GM19397 (cell line): ENCODE measurements around the gene RBFOX2.
"Not testable (repeated sequence)": the region's sequence is repeated elsewhere in the genome, so short reads cannot be mapped to it uniquely, and the experiment has no call there.

Experiments used
- ATAC-seq: cut with Tn5 transposase; IDR thresholded peaks from one replicate; pipeline ENCODE4 v1.9.1; 2021; ENCODE audit warnings: mild to moderate bottlenecking, moderate library complexity; ENCODE audit not compliant: unreplicated experiment

The RBFOX2 gene

GRCh38 chr22:35746248-35746647, 282.4 kb downstream of the RBFOX2 start:
- ATAC-seq = no peak

- no peak for ATAC-seq
These were observed 285.2 kb downstream of the RBFOX2 start for GRCh38 chr22:35743326-35743860.

GRCh38 chr22:35742342-35743100, 286.1 kb downstream of the RBFOX2 start:
- ATAC-seq = no peak

DNA sequence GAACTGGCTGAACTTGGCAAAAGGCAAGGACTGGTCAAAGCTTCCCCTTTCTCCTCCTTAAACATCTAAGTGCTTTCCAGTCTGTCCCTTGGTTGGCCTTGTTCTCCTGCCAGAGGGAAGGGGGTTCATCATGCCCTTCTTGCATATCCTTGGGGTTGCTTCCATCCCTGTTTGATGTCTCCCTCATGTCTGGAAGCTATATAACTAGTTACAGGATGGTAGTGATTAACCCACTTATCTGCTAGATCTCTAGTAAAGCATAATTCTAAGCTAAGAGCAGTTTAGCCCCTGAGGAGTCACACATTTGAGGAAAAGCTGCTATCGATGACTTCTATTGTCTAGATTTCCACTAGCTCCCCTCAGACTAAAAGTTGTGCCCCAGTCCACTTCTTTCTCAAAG, 288.0 kb downstream of the RBFOX2 start:
- no peak for ATAC-seq

DNA sequence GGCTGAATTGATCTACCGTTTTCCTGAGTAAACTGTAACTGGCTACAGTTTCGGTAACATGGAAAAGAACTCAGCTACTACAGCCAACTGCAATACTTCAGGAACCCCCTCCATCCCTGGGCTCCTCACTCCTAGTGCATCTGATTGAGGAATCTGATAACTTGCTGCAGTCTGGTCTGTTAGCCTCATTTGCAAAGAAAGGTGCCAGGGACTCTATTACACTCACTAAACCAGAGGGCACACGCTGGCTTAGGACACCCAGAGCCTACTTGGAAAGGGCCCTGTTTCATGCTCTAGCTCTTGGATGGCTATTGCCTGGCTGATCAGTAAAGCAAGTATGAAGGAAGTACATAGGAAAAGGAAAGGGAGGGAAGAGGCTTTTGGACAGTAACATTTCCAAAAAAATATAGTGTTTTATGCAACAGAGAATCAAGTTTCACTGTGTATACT, 288.7 kb downstream of the RBFOX2 start:
- ATAC-seq = no peak

DNA sequence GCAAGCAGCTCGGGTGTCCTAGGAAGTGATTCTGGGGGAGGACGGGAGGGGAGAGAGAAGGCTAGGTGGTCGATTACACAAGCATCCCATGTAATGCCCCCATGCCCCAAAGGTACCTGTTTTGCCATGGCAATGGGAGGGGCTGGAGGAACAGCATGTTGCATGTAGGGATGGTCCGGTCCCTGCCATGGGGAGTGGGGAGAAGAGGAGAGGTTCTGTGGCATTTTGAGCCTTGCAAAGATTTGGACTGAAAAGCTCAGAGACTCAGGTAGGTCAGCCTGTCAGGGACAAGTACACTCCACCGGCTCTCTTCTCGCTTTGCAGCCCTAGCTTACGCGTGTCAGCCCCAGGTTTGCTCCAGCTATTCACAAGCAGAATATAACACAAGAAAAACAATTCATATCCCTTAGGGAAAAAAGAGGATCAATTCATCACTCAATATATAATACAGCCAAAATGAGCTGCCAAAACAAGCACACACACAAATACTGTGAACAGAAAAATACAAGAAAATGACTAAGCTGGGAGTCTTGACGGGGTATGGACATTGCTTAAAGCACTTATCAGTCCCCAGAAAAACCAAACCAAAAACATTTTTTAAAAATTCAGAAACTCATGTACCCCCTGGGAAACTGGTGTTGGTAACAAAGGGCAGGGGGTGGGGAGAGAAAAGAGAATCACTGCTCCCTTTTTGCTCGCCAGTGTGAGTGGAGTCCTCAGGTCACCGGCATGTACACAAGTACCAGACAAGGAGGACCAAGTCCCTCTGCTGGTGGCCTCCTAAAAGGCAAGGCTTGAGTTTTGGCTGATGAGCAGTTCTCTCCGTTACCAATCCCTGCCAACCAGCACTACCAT, 289.3 kb downstream of the RBFOX2 start:
- no peak for ATAC-seq

DNA sequence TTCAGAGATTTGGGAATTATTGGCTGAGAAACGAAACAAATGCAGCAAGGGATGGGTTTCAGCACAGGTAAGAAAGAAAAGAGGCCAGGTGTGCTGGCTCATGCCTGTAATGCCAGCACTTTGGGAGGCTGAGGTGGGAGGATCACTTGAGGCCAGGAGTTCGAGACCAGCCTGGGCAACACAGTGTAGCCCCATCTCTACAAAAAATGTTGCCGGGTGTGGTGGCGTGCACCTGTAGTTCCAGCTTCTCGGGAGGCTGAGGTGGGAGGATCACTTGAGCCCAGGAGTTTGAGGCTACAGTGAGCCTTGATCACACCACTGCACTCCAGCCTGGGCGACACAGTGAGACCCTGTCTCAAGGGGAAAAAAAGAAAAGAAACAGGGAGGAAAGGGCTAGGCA, 290.7 kb downstream of the RBFOX2 start:
- ATAC-seq = not testable (repeated sequence)

- no peak for ATAC-seq
These were observed 291.9 kb downstream of the RBFOX2 start for GRCh38 chr22:35736701-35737100.

DNA sequence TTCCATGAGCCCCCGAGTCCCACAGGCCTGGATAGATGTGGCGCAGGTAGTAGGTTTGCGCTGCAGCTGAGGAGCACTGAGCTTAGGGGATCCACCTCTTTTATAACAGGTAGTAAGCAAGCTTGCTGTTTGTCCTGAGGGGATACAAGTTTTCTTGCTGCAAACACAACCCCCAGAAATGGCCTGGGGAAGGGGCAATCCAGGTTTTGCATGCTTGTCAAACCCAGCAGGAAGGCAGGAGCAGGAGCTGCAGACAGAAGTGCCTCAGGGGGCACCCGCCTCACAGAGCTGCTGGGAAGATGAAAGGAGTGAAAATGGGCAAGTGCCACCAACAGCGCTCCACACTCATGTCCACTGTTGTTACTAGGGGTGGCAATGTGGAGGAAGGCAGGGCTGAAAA, 292.5 kb downstream of the RBFOX2 start:
- no peak for ATAC-seq

- no peak for ATAC-seq
These were observed 293.1 kb downstream of the RBFOX2 start for GRCh38 chr22:35735542-35735941.

DNA sequence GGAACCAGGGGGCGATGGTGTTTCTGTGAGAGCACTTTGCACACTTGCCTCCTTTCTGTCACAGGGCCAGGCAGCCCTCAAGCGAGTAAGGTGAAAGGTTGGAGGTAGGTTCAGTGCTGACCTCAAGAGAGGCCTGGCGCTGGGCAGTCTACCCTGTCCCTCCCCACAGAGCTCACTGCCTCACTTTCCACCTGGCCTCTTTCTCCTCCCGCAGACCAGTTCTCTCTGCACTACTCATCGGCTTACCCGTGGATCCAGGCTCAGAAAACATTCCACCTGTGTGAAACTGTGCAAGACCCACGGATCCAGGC, 294.2 kb downstream of the RBFOX2 start:
- ATAC-seq = no peak

DNA sequence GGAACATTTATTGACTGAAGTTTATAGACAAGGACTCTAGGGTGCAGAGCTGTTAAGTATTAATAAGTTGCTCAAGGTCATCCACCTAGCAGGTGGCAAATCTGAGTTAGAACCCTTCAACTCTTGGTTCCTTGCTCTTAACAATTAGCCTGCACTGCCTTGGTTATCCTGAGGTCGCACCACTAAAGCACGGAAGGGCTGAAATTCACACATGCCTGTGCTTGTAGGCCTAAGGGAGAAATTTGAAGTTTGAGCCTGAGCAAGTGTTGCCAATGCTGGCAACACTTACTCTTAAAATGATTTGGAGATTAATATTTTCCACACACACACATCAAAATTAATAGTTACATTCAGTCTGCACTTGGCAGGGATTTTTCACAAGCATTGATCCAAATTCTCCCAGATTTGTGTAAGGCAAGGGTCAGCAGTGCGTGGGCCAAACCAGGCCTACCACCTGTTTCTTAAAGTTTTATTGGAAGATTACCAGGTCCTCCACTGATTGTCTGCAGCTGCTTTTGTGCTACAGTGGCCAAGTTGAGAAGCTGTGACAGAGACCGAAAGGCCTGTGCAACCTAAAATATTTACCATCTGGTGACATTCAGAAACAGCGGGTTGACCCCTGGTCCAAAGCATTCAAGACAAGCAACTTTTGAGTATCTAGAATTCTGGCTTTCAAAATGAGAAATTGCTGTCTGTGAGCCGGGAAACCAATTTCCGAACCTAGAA, 294.7 kb downstream of the RBFOX2 start:
- ATAC-seq = no peak

GRCh38 chr22:35733036-35733435, 295.6 kb downstream of the RBFOX2 start:
- no peak for ATAC-seq

DNA sequence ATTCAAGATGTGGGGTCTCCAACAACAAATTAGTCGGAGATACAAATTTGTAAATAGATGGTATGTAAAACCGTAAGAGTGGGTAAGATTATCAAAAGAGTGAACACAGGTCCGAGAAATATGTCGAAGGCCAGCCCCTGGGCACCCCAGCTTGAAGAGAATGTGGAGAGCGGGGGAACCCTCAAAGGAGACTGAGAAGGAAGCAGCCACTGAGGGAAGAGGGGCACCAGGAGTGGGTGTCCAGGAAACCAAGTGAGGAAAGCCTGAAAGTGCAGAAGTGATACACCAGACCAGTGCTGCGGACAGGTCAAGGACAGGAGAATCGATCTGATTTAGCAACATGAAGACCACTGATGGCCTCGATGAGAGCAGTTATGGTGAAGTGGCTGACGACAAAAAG, 296.5 kb downstream of the RBFOX2 start:
- ATAC-seq = no peak

DNA sequence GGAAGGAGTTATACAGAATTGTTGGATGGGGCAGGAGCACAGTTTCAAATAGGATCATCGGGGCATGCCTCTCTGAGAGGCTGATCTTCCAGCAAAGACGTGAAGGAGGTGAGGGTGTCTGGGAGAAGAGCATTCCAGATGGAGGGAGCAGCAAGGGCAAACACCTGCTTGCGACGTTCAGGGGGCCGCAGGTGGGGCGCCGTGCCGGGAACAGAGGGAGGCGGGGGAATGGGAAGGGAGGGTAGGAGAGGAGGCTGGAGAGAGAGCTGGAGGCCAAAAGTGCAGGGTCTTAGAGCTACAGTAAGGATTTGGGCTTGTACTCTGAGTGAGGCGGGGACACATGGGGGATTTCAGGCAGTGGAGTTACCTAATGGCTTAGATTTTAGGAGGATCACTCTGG, 297.3 kb downstream of the RBFOX2 start:
- ATAC-seq = no peak

DNA sequence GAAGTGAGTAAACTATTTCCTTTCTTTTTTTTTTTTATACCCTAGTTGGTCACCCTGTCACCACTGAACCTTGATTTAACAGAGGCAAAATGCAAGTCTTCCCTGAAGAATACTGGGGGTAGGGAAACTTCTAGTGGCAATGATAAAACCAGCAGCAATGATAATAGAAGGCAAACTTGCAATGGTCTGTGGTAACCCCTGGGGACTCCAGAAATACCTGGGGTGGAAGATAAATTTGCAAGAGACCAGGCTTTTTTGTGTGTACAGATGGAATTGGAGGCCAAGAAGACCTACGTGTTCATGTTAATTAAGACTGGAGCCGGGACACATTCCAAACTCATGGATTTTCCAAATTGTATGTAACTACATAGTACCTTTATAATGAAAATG, 299.3 kb downstream of the RBFOX2 start:
- ATAC-seq = no peak

DNA sequence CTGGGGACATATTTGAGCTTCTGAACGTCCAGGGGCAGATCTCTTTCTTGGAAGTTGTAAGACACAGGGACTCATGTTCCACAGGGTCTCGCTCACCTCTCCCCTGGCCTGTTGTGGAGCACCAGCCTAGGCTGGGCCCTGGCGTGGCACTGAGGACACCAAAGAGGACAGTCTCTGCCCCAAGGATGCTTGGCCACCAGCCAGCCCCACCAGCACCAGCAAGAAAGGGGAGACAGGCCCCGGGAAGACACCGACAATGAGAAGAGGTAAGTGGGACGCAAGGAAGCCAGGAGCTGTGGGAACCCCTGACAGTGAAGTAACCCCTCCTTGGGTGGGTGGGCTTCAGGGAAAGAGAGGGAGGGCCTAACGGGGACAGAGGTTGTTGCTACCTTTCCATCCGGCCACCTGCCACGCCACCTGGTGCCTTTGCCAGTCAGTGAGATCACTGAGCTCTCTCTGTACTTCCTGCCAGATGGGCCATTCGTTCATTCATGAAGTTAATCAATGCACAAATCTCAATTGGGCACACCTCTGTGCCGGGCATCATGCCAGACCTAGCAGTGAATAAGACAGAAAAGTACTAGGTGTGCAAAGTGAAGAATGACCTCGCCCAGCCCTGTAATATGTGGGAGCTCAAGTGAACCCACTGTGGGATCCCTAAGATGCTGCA, 299.9 kb downstream of the RBFOX2 start:
- ATAC-seq = no peak

DNA sequence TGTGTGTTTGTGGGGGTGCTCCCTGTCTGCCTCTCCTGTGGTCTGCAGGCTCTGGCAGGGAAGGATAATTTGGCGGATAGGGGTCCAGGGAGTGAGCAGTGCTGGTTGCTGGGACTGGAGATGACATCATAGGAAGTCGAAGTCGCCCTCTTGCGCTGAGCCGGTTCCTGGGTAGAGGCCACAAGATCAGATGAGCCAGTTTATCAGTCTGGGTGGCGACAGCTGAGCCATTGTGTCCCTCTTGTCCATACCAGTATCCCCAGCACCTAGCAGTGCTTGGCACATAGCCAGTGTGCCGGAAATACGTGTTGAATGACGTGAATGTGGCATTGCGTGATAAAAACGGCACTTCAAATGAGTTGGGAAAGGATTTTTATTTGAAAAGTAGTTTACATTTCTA, 301.2 kb downstream of the RBFOX2 start:
- no peak for ATAC-seq

DNA sequence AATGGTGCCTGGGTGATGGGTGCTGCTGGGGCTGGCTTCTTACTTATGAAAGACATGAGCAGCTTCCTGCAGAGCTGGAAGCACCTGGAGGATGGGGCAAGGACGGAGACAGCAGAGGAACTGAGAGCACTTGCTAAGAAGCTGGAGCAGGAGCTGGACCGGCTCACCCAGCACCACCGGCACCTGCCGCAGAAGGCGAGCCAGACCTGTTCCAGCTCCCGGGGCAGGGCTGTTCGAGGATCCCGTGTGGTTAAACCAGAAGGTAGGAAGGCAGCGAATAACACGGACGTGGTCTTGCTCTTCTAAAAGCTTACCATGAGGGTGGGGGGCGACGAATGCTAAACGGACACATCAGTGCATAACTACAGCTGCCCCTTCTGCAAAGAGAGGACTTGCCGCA, 301.7 kb downstream of the RBFOX2 start:
- ATAC-seq = no peak

DNA sequence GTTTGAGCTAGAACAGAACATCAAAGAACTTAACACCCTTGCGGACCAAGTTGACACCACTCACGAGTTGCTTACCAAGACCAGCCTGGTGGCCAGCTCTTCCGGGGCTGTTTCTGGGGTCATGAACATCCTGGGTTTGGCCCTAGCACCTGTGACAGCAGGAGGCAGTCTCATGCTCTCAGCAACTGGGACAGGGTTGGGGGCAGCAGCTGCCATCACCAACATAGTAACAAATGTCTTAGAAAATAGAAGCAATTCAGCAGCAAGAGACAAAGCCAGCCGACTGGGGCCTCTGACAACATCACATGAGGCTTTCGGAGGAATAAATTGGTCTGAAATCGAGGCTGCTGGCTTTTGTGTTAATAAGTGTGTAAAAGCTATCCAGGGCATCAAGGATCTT, 302.2 kb downstream of the RBFOX2 start:
- no peak for ATAC-seq

- no peak for ATAC-seq
These were observed 303.1 kb downstream of the RBFOX2 start for GRCh38 chr22:35725521-35725920.
